Hepatic stellate cell (primary cell): ENCODE data around the gene TANC1.

Experiments used
- DNase-seq: peaks from one replicate; pipeline ENCODE4 v3.0.0; 2011; ENCODE audit warnings: low spot score

TANC1 gene

DNA sequence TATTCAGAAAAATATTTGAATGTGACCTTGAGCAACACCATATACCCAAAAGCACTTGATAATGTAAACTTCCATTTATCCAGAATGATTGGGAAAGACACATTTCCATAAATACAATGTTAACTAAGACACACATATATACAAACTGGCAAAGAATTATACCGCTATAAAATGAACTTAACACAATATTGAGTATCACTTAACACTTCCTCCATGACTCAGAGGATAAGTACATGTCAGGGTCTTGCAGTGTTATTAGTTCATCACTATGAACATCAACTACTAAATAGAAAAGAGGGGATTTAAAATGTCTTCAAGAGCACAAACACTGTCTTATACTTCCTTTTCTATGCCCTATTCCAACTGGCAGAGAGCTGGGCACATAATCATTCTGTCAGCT, 299.5 kb downstream of the TANC1 start:
- DNase-seq = no peak

DNA sequence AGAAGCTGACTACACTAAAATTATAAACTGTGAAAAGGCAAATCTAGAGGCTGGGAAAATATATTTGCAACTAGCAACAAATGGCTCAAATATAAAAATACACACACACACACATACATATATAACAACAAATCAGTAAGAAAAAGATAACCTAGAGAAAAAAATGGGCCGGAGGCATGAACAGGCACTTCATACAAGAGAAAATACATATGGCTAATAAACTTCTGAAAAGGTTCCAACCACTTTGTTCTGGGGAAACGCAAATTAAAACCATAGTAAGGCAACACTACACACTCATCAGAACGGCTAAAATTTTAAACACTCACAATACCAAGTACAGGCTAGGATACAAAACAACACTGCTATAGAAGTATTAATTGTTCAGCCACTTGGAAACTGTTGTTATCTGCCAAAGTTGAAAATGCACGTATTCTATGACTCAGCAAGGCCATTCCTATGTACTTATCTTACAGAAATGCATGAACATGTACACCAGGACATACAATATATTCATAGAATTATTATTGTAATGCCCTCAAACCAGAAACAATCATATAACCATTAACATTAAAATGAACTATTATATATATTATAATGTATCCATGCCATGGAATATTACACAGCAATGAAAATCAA, 302.4 kb downstream of the TANC1 start:
- no peak for DNase-seq

DNA sequence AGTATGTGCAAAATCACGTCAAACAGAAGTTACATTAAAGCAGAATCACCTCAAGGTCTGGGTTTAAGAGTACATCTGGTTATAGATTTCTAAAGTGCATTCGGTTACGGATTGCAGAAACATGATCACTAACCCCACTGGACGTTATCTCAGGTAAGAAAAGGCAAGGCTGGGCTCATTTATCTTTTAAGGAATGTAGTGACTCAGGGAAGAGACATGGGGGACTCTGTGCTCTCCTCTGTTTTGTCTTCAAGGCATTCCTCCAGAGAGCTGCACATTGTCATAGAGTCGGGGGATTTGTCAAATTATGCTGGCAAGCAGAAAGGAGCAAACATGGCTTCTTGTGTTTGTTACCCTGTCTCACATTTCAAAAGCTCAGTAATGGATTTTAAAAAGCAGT, 303.7 kb downstream of the TANC1 start:
- no peak for DNase-seq

GRCh38 chr2:159275111-159275510, 306.7 kb downstream of the TANC1 start:
- no peak for DNase-seq

DNA sequence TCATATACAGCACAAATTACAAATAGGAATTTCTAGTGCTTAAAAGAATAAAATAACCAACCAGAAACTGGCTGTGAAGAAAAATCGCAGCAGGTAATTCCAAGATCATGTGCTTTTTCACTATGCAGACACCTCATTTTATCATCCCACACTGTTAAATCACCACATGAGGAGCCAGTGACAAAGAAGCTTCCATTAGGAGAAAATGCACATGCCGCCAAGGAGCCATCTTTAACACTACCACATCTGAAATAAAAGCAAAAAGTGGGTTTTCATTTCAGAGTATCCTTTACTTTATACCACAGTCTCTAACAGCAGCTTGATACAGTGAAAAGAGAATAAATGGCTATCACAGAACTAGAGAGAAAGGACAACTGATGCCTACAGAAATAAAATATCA, 311.3 kb downstream of the TANC1 start:
- DNase-seq = no peak

- no peak for DNase-seq
These were observed 312.6 kb downstream of the TANC1 start for GRCh38 chr2:159281002-159281401.
